Measurements from ENCODE around the gene IL18. TPM values are rescaled to one million over a fixed set of nuclear protein-coding genes. Genes with fewer than 3 reads are reported as not detected.

Gene IL18
- total RNA-seq, 4 donors from 2014 or later = 161 to 329 (median 184) TPM

- Histone ChIP-seq H3K27ac (peak overlapping the region; percentile 58), H3K4me3 (peak overlapping the region; percentile 8), H3K36me3 (no peaks in the 10 kb centered on the region), H3K9me3 (no peaks in the 10 kb centered on the region), H3K27me3 (no peaks in the 10 kb centered on the region), H3K4me1 (peaks cover 51% of the 10 kb centered on the region)
- WGBS = 48% methylated on average over 1 of the region's 1 CpG
- no peak for DNase-seq (ENCODE audit: low spot score in 2 of 2)
- TF ChIP-seq POLR2A (IDR thresholded peaks at IDR 0.05) = no peak
- TF ChIP-seq EP300 (IDR thresholded peaks at IDR 0.05) = no peak
- no peak for TF ChIP-seq CTCF (IDR thresholded peaks at IDR 0.05)
- TF ChIP-seq POLR2AphosphoS5 (IDR thresholded peaks at IDR 0.05) = no peak
Observed at GRCh38 chr11:112161012-112161411, 2.9 kb downstream of the IL18 start.

GRCh38 chr11:112160091-112160848, 3.6 kb downstream of the IL18 start:
- H3K36me3 ChIP-seq = no peaks in the 10 kb centered on the region
- H3K27ac ChIP-seq = peak overlapping the region; percentile 58
- H3K27me3 ChIP-seq = no peaks in the 10 kb centered on the region
- no peak for DNase-seq (ENCODE audit: low spot score in 2 of 2)
- H3K4me3 ChIP-seq = no peak overlapping the region
- WGBS = 51% methylated on average over 2 of the region's 2 CpGs
- TF ChIP-seq POLR2AphosphoS5 (IDR thresholded peaks at IDR 0.05) (no peak), EP300 (IDR thresholded peaks at IDR 0.05) (no peak), CTCF (IDR thresholded peaks at IDR 0.05) (no peak), POLR2A (IDR thresholded peaks at IDR 0.05) (no peak)
- peaks cover 51% of the 10 kb centered on the region for H3K4me1 ChIP-seq
- H3K9me3 ChIP-seq = no peaks in the 10 kb centered on the region

- Histone ChIP-seq H3K36me3 (no peaks in the 10 kb centered on the region), H3K9me3 (no peaks in the 10 kb centered on the region), H3K27me3 (no peaks in the 10 kb centered on the region), H3K27ac (peak overlapping the region; percentile 20), H3K4me3 (no peak overlapping the region), H3K4me1 (peaks cover 49% of the 10 kb centered on the region)
- 55% methylated on average over 7 of the region's 7 CpGs for WGBS
- no peak for DNase-seq (ENCODE audit: low spot score in 2 of 2)
- TF ChIP-seq POLR2A (IDR thresholded peaks at IDR 0.05) (no peak), EP300 (IDR thresholded peaks at IDR 0.05) (no peak), POLR2AphosphoS5 (IDR thresholded peaks at IDR 0.05) (no peak), CTCF (IDR thresholded peaks at IDR 0.05) (no peak)
Observed at GRCh38 chr11:112159098-112160065, 4.5 kb downstream of the IL18 start.

- TF ChIP-seq EP300 (IDR thresholded peaks at IDR 0.05) = no peak
- no peak for TF ChIP-seq CTCF (IDR thresholded peaks at IDR 0.05)
- TF ChIP-seq POLR2A (IDR thresholded peaks at IDR 0.05) = no peak
- TF ChIP-seq POLR2AphosphoS5 (IDR thresholded peaks at IDR 0.05) = no peak
- Histone ChIP-seq H3K9me3 (no peaks in the 10 kb centered on the region), H3K4me1 (peaks cover 38% of the 10 kb centered on the region), H3K36me3 (peaks cover 3% of the 10 kb centered on the region), H3K4me3 (no peak overlapping the region), H3K27me3 (no peaks in the 10 kb centered on the region), H3K27ac (peak overlapping the region; percentile 51)
- DNase-seq (ENCODE audit: low spot score in 2 of 2) = no peak
- WGBS = 64% methylated on average over 4 of the region's 4 CpGs
Observed at GRCh38 chr11:112156956-112157766, 6.7 kb downstream of the IL18 start.

Data from suprapubic skin (tissue), 4 donors.